HCT116 (cell line): ENCODE results near the gene SPDEF. TPM values are rescaled to one million over a fixed set of nuclear protein-coding genes. Genes with fewer than 3 reads are reported as not detected.

Experiments used
- ATAC-seq: fragments of 200-7000 bp; cut with Tn5 transposase; 2 replicates; pipeline ENCODE4 v1.9.1; 2020; ENCODE audit warnings: mild to moderate bottlenecking, moderate library complexity
- BruUV-seq: library from RNA; stranded (reverse); fragments of 400-500 nt; replicated peaks from 2 replicates; lab custom pipeline; 2021; lab: Mats Ljungman, UMichigan
- CTCF ChIA-PET: fragments of 300-600 bp; sonication (Branson Sonifier 250); formaldehyde crosslinking; loops from one replicate; lab custom pipeline; 2021; ENCODE audit warnings: antibody characterized with exemption; lab: Charles Lee
- POLR2A ChIA-PET: fragments of 300-600, 350-600 bp; sonication (Branson Sonifier 250); formaldehyde crosslinking; loops from one replicate; lab custom pipeline; 2021; ENCODE audit warnings: antibody characterized with exemption; lab: Charles Lee
- RAD21 ChIA-PET, 2 experiments: fragments of 300-600 bp; sonication (Branson Sonifier 250); formaldehyde crosslinking; loops; one replicate each; lab custom pipeline; 2023; ENCODE audit warnings: low total read pairs in 2 of 2; ENCODE audit not compliant: uncharacterized antibody in 2 of 2, unreplicated experiment in 2 of 2, low non-redundant PET in 1 of 2; lab: Charles Lee
- DNase-seq: peaks from one replicate; pipeline ENCODE4 v3.0.0-alpha.2; 2010; ENCODE audit warnings: low read depth, low spot score
- H2AFZ ChIP-seq: fragments of 200-600 bp; shearing (Covaris generic), sonication (generic); 2 replicates; pipeline ENCODE4 v1.6.1; 2017; ENCODE audit warnings: low read depth, mixed run types, mixed read lengths, antibody characterized with exemption, low read length; ENCODE audit not compliant: poor library complexity, severe bottlenecking
- H3K27ac ChIP-seq: 2 replicates; pipeline ENCODE4 v1.5.1; 2012; ENCODE audit warnings: low read depth, low read length
- H3K27me3 ChIP-seq: fragments of 200-600 bp; sonication (generic); 2 replicates; pipeline ENCODE4 v1.6.1; 2016; ENCODE audit warnings: mixed run types, low read length, mixed read lengths; ENCODE audit not compliant: insufficient read depth
- H3K36me3 ChIP-seq, 2 experiments: fragments of 200-500 bp in 1 of 2; fragments of 200-600 bp in 1 of 2; sonication (Bioruptor generic) in 1 of 2; sonication (generic) in 1 of 2; 2 replicates each; pipeline versions ENCODE4 v1.5.1 to v1.6.1; 2014 to 2016; ENCODE audit warnings: low read length in 2 of 2, inconsistent platforms in 1 of 2, mixed read lengths in 1 of 2, mixed run types in 1 of 2; ENCODE audit not compliant: insufficient read depth in 2 of 2, control insufficient read depth in 1 of 2
- H3K4me1 ChIP-seq, 2 experiments: fragments of 200-600 bp in 1 of 2; sonication (generic) in 1 of 2; 2 replicates each; pipeline versions ENCODE4 v1.5.1 to v1.6.1; 2012 to 2017; ENCODE audit warnings: low read length in 2 of 2, inconsistent platforms in 1 of 2, mild to moderate bottlenecking in 1 of 2, mixed read lengths in 1 of 2, mixed run types in 1 of 2, moderate library complexity in 1 of 2; ENCODE audit not compliant: insufficient read depth in 2 of 2, control insufficient read depth in 1 of 2
- H3K4me2 ChIP-seq: fragments of 200-600 bp; sonication (generic); 2 replicates; pipeline ENCODE4 v1.6.1; 2017; ENCODE audit warnings: mixed run types, low read length, mixed read lengths
- H3K4me3 ChIP-seq, 2 experiments: fragments of 200-600 bp in 1 of 2; sonication (generic) in 1 of 2; replicated peaks in 1 of 2; 2 replicates each; pipeline ENCODE4 v1.5.1; 2011 to 2016; ENCODE audit warnings: low read length in 2 of 2, control low read depth in 1 of 2, low read depth in 1 of 2, mild to moderate bottlenecking in 1 of 2, mixed read lengths in 1 of 2, mixed run types in 1 of 2
- H3K79me2 ChIP-seq: fragments of 200-600 bp; sonication (generic); 2 replicates; pipeline ENCODE4 v1.6.1; 2017; ENCODE audit warnings: mild to moderate bottlenecking, mixed run types, low read length, moderate library complexity, mixed read lengths; ENCODE audit not compliant: insufficient read depth
- H3K9ac ChIP-seq: fragments of 200-600 bp; sonication (generic); 2 replicates; pipeline ENCODE4 v1.6.1; 2016; ENCODE audit warnings: low read length, mixed read lengths
- H3K9me2 ChIP-seq: fragments of 200-600 bp; sonication (generic), shearing (Covaris generic); 2 replicates; pipeline ENCODE4 v1.6.1; 2017; ENCODE audit warnings: mixed run types, mild to moderate bottlenecking, moderate library complexity; ENCODE audit not compliant: insufficient read depth
- H3K9me3 ChIP-seq, 2 experiments: fragments of 200-500 bp in 1 of 2; fragments of 200-600 bp in 1 of 2; sonication (Bioruptor generic) in 1 of 2; sonication (generic) in 1 of 2; 2 replicates each; pipeline ENCODE4 v1.6.1; 2014 to 2017; ENCODE audit warnings: low read length in 2 of 2, mixed read lengths in 2 of 2, inconsistent platforms in 1 of 2, low read depth in 1 of 2, mild to moderate bottlenecking in 1 of 2, mixed run types in 1 of 2, moderate library complexity in 1 of 2; ENCODE audit not compliant: control insufficient read depth in 1 of 2, insufficient read depth in 1 of 2
- H4K20me1 ChIP-seq: fragments of 200-600 bp; sonication (generic), shearing (Covaris generic); 2 replicates; pipeline ENCODE4 v1.6.1; 2017; ENCODE audit warnings: mixed run types, mild to moderate bottlenecking, moderate library complexity; ENCODE audit not compliant: insufficient read depth
- CEBPB ChIP-seq: IDR thresholded peaks from 2 replicates; pipeline ENCODE4 v1.6.1; 2012; ENCODE audit warnings: low read depth
- CTCF ChIP-seq, 3 experiments: fragments of 200-600 bp in 1 of 3; sonication (generic) in 1 of 3; IDR thresholded peaks in 2 of 3; conservative IDR thresholded peaks in 1 of 3; 2 replicates each; pipeline ENCODE4 v1.5.1; 2012 to 2017; ENCODE audit warnings: low read depth in 2 of 3, low read length in 2 of 3, antibody characterized with exemption in 1 of 3, borderline replicate concordance in 1 of 3, control low read depth in 1 of 3, mild to moderate bottlenecking in 1 of 3, mixed read lengths in 1 of 3, mixed run types in 1 of 3, moderate library complexity in 1 of 3; ENCODE audit not compliant: insufficient read depth in 1 of 3
- EGR1 ChIP-seq: IDR thresholded peaks from 2 replicates; pipeline ENCODE4 v1.6.1; 2012; ENCODE audit warnings: low read depth
- ELF1 ChIP-seq: IDR thresholded peaks from 2 replicates; pipeline ENCODE4 v1.6.1; 2012; ENCODE audit warnings: low read depth, borderline replicate concordance
- EZH2 ChIP-seq: fragments of 200-600 bp; sonication (generic); IDR thresholded peaks from 2 replicates; pipeline ENCODE4 v1.6.1; 2017; ENCODE audit warnings: antibody characterized with exemption, mixed run types
- FOSL1 ChIP-seq: IDR thresholded peaks from 2 replicates; pipeline ENCODE4 v1.6.1; 2012; ENCODE audit warnings: low read depth
- JUND ChIP-seq: IDR thresholded peaks from 2 replicates; pipeline ENCODE4 v1.6.1; 2012
- POLR2A ChIP-seq: IDR thresholded peaks from 2 replicates; pipeline ENCODE4 v1.7.0; 2011; ENCODE audit warnings: borderline replicate concordance; ENCODE audit not compliant: insufficient read depth, insufficient read length; ENCODE audit errors: extremely low read depth
- POLR2AphosphoS5 ChIP-seq: IDR thresholded peaks from 2 replicates; pipeline ENCODE4 v1.6.1; 2011; ENCODE audit warnings: mild to moderate bottlenecking, low read depth, low read length, moderate library complexity
- RAD21 ChIP-seq: IDR thresholded peaks from 2 replicates; pipeline ENCODE4 v1.6.1; 2012; ENCODE audit warnings: low read depth, mild to moderate bottlenecking
- REST ChIP-seq: IDR thresholded peaks from 2 replicates; pipeline ENCODE4 v1.6.1; 2012; ENCODE audit warnings: low read depth
- SIN3A ChIP-seq: IDR thresholded peaks from 2 replicates; pipeline ENCODE4 v1.6.1; 2012; ENCODE audit warnings: low read depth
- SRF ChIP-seq: IDR thresholded peaks from 2 replicates; pipeline ENCODE4 v1.6.1; 2012; ENCODE audit warnings: low read depth
- TCF7L2 ChIP-seq: IDR thresholded peaks from 2 replicates; pipeline ENCODE4 v1.7.0; 2011; ENCODE audit warnings: borderline replicate concordance, inconsistent platforms; ENCODE audit not compliant: insufficient read depth, insufficient read length; ENCODE audit errors: extremely low read depth
- ZBTB33 ChIP-seq: IDR thresholded peaks from 2 replicates; pipeline ENCODE4 v1.6.1; 2011; ENCODE audit warnings: mild to moderate bottlenecking, low read length, moderate library complexity; ENCODE audit not compliant: insufficient replicate concordance; ENCODE audit errors: extremely low read depth
- ZFX ChIP-seq: fragments of 450-650 bp; IDR thresholded peaks from 2 replicates; pipeline ENCODE4 v1.6.1; 2017
- ZNF274 ChIP-seq: fragments of 200-500 bp; sonication (Bioruptor generic); IDR thresholded peaks from 2 replicates; pipeline ENCODE4 v1.6.1; 2014; ENCODE audit warnings: mild to moderate bottlenecking, low read depth, low read length, inconsistent platforms
- intact Hi-C: fragments of 100-400 bp; cut with micrococcal nuclease; formaldehyde crosslinking; loops from 2 replicates; pipeline ENCODE4 v1.10.0; 2022
- total RNA-seq: library from RNA; stranded (reverse); gene quantifications from one replicate; pipeline ENCODE4 v1.2.1, GENCODE V29; 2021; ENCODE audit not compliant: unreplicated experiment
- TF ChIP-seq, protein P1 (sequence below): IDR thresholded peaks from 2 replicates; pipeline ENCODE4 v1.6.1; 2012

SPDEF gene
- total RNA-seq, 1 experiment from 2014 or later, result 0.39 TPM

DNA sequence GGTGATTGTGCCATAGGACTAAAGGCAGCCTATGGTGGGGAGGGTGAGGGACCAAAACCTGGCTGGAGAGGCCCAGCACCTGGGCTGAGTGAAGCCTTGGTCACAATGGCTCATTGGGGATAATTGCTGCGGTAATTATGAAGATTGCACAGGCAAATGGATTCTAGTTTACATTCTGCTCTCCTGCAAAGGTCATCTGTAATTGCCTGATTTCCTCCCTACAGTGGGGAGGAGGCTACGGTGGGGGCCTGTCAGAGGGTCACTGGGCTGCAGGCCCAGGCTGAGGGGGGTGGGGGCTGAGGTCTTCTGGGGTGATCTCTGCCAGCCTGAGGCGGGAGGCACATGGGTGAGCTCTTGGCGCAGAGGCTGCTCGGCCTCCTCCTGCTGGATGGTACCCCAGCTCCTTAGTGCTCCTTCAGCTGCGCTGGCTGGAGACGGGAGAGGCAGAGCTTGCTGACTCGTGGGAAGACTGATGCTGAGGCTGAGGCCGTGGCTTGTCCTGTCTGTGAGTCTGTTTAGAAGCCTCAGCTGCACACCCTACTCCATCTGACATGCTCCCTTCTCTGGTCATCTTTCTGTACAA, 59.9 kb downstream of the SPDEF start:
- ChIA-PET CTCF (no interaction called here), POLR2A (no interaction called here), RAD21 (no interaction called here)
- TF ChIP-seq POLR2AphosphoS5 (no peak), SRF (no peak), CEBPB (no peak), ZNF274 (no peak), CTCF (IDR thresholded peaks at IDR 0.05 in 2 of 3, conservative IDR thresholded peaks at IDR 0.05 in 1 of 3; ENCODE audit: borderline replicate concordance in 1 of 3, insufficient read depth in 1 of 3, low read depth in 2 of 3, low read length in 2 of 3) (no peak), ZBTB33 (no peak), JUND (no peak), ZFX (no peak), TCF7L2 (no peak), RAD21 (no peak), EGR1 (no peak), FOSL1 (no peak), ELF1 (no peak), REST (no peak), POLR2A (no peak), SIN3A (no peak), EZH2 (no peak)
- TF ChIP-seq, protein P1, sequence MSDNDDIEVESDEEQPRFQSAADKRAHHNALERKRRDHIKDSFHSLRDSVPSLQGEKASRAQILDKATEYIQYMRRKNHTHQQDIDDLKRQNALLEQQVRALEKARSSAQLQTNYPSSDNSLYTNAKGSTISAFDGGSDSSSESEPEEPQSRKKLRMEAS, result no peak
- Histone ChIP-seq H3K27ac (no peak overlapping the region), H3K4me3 (no peak overlapping the region), H3K36me3 (no peaks in the 10 kb centered on the region), H3K4me1 (peaks cover 0 to 2% of the 10 kb centered on the region in 2 experiments; a peak in 1 of 4 replicates), H3K9me3 (peaks cover 0 to 6% of the 10 kb centered on the region in 2 experiments; a peak in 2 of 4 replicates), H3K9ac (no peak overlapping the region), H3K9me2 (no peaks in the 10 kb centered on the region), H3K79me2 (no peaks in the 10 kb centered on the region), H3K4me2 (no peak overlapping the region), H3K27me3 (no peaks in the 10 kb centered on the region), H2AFZ (no peak overlapping the region), H4K20me1 (no peaks in the 10 kb centered on the region)
- no TSS peak for BruUV-seq
- DNase-seq (no peak), ATAC-seq (no peak)
- intact Hi-C loops, result no loop called here
